Right lung (tissue), 5 donors: ENCODE measurements around the gene C12orf76. TPM values are rescaled to one million over a fixed set of nuclear protein-coding genes. Genes with fewer than 3 reads are reported as not detected.
"Not testable (repeated sequence)": the region's sequence is repeated elsewhere in the genome, so short reads cannot be mapped to it uniquely, and the experiment has no call there.

ENCODE experiments used
- DNase-seq, 2 donors: peaks; one replicate each; pipeline ENCODE4 v3.0.0-alpha.2; 2013
- polyA plus RNA-seq, 5 donors: library from polyadenylated mRNA; unstranded; fragments of 120-200 nt; gene quantifications; one replicate each; pipeline versions ENCODE4 v1.2.1 to v1.2.3, GENCODE V29; 2013; ENCODE audit warnings: inconsistent platforms in 1 of 5, low replicate concordance in 1 of 5; ENCODE audit not compliant: insufficient read length in 5 of 5, insufficient read depth in 1 of 5

Gene C12orf76
- polyA plus RNA-seq, 5 donors, result 32.3 to 38.3 (median 36.0) TPM

DNA sequence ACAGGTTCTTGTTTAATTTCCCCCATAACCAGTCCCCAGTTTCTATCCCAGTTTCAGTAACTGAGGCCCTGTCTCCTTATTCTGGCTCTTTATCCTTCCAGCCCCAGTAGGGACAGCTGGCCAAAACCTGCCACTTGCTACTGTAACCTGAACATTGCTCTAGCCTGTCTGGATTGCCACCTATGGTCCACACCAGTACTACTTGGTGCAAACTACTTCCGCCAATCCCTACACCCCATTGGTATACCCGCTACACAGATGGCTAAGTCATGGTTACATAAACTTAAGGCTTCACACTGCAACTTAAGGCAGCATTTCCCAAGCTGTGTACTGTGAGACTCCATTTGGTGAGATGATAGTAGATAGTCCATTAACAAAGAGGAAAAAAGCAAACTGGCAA is 20.3 kb upstream of the C12orf76 start:
- DNase-seq, result no peak

DNA sequence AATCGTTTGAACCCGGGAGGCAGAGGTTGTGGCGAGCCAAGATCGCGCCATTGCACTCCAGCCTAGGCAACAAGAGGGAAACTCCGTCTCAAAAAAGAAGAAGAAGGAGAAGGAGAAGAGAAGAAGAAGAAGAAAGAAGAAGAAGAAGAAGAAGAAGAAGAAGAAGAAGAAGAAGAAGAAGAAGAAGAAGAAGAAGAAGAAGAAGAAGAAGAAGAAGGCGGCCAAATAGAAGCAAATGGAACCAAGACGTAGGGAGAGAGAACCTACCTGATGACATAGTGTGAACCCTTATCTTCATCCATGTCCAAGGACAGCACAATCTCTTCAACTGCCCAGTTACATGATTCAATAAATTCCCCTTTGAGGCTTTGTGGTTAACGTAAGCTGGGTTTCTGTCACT is 19.8 kb upstream of the C12orf76 start:
- not testable (repeated sequence) for DNase-seq

DNA sequence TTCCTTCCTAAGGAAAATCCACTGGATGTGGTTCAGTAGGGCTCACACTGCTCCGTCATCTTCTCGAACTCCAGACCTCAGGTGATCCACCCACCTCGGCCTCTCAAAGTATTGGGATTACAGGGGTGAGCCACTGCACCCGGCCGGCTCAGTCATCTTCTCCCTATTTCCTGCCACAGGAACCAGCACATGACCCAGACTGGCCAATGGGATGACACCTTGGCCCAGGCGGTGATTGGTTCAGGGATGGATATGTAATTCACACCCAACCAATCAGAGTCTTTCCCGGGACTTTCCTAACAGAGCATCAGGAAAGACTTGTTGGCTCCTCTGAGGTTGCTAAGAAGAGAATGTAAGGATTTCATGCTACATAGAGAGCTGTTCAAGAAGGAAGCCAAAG is 19.2 kb upstream of the C12orf76 start:
- no peak for DNase-seq

DNA sequence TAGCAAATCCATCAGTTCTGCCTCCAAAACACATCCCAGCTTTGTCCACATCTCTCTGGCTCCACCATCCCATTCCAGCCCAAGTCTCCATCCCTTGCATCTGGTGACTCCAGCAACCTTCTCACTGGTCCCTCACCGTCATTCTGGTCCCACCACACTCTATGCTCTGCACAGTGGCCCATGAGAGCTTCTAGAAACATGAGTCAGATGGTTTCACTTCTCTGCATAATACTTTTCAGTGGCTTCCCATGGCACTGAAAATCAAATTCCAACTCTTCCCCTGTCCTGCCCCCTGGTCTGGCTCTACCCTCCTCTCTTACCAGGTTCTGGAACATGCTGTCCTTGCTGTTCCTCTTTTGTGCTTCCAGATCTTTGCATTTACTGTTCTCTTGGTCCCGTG is 17.2 kb upstream of the C12orf76 start:
- no peak for DNase-seq

DNA sequence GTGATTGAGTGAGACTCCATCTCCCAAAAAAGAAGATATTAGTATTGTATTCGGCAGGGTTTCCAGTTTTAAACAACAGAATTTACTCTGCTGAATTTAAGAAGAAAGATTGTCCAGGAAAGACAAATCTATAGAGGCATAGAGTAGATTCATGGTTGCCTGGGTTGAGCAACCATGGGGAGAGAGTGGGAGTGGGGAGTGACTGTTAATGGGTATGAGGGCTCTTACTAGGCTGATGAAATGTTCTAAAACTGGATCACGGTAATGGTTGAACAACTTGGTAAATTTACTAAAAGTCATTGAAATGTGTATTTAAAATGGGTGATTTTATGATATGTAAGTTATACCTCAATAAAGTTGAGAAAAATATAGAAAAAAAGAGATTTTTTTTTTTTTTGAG is 13.9 kb upstream of the C12orf76 start:
- DNase-seq, result no peak

DNA sequence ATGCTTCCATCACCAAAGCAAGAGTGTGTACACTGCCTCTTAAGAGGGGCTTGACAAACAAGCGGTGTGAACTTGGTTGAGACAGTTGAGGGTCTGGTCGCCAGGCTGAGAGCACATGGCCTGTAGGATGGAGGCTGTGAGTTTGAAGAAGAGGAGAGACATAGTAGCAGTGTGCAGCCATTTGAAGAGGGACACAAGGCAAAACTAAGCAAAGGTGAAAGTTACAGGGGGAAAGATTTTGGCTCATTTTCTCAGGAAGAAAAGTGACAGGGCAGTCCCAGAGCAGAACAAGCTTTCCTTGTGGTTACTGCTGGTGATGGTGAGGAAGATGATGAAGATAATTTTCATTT is 11.3 kb upstream of the C12orf76 start:
- no peak for DNase-seq

DNA sequence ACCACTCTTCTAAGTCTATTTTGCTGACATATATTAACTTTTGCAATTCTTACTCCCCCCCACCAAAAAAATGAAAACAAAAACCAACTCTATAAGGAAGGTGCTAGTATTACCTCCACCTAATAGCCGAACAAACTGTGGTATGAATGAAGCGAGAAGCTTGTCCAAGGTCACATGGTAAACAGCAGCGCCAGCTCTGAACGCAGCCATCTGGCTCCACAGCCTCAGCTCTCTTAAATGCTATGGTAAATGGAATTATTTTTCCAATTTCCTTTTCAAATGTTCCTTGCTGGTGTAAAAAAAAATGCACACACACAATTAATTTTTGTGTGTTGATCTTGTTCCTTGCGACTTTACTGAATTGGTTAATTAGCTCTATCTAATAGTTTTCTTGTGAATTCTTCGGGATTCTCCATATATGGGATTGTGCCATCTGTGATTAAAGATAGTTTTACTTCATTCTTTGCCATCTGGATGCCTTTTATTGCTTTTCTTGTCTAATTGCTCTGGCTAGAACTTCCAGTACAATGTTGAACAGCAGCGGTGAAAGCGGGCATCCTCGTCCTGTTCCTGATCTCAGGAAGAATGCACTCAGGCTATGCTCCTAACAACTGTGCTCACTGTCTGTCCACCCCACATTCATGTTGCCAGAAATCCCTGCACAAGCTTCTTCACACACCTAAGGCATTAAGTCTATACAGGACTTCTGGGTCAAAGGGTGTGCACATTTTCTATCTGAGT is 10.7 kb upstream of the C12orf76 start:
- no peak for DNase-seq

DNA sequence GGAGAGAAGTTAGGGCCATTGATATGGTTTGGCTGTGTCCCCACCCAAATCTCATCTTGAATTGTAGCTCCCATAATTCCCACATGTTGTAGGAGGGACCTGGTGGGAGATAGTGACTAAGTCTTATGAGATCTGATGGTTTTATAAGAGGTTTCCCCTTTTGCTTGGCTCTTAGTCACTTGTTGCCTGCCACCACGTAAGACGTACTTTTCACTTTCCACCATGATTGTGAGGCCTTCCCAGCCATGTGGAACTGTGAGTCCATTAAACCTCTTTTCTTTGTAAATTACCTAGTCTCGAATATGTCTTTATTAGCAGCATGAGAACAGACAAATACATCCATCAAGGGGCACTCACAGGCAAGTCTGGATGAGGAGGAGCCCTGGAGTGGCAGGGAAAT is 8.3 kb upstream of the C12orf76 start:
- DNase-seq, result not testable (repeated sequence)

DNA sequence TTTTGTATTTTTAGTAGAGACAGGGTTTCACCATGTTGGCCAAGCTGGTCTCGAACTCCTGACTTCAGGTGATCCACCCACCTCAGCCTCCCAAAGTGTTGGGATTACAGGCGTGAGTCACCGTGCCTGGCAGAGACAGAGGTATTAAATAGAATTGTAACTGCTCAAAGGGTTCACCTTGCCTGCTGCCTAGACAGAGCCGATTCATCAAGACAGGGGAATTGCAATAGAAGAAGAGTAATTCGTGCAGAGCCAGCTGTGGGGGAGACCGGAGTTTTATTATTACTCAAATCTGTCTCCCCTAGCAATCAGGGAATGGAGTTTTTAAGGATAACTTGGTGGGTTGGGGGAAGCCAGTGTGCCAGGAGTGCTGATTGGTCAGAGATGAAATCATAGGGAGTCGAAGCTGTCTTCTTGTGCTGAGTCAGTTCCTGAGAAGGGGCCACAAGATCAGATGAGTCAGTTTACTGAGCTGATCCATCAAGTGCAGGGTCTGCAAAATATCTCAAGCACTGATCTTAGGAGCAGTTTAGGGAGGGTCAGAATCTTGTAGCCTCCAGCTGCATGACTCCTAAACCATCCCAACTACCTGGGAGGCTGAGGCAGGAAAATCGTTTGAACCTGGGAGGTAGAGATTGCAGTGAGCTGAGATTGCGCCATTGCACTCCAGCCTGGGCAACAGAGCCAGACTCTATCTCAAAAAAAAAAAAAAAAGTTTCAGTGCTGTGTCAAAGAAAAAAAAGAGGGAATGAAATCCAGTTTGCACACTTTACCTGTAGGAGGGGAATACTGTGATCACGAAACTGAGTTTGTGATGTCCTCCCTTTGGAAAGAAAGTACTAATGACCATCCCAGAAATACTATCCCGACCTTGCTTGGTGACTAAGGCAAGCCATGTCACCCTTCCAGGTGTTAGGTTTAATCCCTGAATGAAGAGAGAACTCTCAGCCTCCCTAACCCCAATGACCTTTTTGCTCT is 7.3 kb upstream of the C12orf76 start:
- not testable (repeated sequence) for DNase-seq

DNA sequence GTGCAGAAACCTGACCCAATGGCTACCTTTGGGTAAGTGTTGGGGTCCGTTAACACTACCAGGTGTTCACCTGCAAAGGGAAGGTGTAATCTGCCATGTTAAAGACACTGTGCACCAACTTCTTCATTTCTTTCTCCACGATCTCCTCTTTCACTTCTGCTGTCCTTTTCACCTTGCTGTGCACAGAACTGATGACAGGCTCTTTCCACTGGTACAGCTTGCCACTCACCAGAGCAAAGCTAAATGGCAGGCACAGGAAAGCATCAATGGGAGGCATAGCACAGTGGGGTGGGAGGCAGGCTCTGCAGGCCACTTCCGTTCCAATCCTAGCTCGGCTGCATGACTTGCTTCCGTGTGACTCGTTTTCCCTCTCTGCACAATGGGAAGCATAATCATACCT is 2.6 kb upstream of the C12orf76 start:
- DNase-seq, result no peak

DNA sequence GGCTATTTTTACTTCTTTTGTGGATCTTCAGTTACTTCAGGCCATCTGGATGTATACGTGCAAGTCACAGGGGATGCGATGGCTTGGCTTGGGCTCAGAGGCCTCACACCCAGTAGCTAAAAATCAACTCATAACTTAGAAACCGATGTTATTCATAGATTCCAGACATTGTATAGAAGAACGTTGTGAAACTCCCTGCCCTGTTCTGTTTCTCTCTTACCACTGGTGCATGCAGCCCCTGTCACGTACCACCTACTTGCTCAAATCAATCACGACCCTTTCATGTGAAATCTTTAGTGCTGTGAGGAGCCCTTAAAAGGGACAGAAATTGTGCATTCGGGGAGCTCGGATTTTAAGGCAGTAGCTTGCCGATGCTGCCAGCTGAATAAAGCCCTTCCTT is 1.3 kb upstream of the C12orf76 start:
- DNase-seq, result not testable (repeated sequence)

DNA sequence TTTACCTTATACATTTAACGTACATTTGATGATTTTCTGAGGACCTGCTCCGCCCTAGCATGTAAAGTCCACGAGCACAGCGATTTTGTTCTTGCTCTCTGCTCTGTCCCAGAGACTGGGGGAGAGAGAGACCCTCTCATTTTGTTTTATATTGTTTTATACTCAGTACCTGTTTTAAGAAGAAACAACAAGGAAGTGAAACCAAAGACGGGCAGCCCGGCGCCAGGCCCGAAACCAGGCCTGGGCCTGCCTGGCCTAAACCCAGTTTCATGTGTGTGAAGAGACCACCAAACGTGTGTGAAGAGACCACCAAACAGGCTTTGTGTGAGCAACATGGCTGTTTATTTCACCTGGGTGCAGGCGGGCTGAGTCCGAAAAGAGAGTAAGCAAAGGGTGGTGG is 712 bp upstream of the C12orf76 start:
- not testable (repeated sequence) for DNase-seq

DNA sequence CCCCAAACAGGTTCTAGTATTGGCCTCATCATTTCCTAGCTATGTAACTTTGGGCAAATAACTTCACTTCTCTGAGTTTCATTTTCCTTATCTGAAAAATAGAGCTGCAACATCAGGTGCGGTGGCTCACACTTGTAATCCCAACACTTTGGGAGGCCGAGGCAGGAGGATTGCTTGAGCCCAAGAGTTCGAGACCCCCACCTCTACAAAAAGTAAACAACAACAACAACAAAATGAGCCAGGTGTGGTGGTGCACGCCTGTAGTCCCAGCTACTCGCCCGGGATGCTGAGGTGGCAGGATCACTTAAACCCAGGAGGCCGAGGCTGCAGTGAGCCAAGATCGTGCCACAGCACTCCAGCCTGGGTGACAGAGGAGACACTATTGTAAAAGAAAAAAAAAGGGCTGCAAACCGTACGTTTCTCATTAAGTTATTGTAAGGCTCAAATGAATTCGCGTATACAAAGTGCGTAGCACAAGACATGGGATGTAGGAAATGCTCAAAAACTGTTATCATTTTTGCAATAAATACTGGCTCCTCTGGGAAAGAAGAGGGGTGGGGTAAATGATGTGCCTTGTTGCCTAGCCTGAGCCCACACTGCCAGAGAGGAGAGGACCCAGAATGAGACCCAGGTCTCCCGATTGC is 903 bp downstream of the C12orf76 start:
- DNase-seq, result no peak

DNA sequence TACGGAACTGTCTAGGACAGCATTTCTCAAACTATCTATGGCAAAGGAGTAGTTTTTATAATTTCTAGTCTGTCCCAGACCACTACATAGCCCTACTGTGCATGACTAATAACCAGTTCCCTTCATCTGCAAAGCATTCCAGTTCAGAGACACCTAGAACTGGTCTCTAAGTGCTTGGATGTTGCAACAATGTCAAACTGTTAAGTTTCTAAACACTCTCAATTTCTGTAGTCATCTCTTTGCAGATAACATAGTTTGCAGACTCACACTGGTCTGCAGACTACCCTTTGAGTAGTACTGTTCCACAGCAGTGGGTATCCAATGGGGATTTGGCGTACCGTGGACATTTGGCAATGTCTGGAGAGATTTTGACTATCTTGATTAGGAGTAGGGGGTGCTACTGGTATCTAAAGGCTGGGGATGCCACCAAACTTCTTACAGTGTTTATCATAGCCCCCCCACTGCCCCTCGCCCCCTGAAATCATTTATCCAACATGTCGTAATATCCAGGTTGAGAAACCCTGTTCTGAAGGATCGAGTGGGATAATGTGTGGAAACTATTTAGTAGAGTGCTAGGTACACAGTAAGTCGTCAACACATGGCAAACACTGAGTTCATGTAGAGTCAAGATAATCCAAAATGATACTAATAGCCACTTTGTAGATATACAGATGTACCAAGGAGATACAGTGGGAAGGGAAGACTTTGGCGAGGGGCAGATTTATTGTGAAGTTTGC is 1.7 kb downstream of the C12orf76 start:
- no peak for DNase-seq

DNA sequence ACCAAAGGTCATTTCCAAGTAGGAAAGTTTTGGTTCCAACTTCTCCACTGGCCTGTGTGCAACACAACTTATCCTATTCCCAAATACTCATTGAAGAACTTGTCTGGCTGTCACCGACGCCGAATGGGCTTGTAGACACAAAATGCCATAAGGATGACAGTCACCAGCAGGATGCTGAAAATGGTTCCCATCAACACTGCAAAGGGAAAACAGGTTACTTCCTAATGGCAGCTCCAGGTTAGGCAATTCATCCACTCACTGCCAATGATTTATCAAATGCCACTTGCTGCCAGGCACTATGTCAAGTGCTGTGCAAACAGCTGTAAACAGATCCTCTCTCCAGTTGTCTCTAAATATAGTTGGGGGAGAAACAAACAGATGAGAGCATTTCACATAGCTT is 6.1 kb downstream of the C12orf76 start:
- no peak for DNase-seq

DNA sequence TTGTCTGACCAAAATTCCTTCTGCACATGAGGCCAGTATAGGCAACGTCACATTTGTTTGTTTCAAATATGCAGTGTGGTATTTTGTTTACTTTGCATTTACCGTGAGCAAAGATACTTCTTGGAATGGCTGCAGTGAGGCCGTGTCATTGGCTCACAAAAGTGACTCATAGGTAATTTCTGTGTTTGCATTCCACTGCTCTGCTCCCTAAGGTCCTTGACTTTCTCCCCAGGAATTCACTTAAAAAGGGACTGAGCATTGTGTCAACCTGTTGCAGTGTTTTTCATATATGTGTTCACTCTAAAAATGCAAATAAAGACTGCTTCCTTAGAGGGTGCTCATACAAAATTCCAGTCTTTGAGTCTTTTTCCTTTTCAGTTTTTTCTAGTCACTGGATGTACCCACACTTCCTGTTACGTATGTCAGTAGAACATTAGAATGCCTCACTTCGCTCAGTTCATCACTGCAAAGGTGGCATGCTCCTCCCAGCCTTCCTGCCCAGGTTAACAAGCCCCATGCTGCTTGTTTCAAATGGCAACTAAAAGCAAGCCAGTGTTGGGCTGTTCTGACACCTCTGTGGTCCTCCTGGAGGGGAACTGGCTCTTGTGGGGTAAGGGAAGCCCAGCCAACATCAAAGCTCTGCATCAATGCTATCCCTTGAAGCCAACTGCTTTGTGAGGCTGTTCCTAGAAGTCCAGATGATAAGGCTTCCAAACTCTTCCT is 9.1 kb downstream of the C12orf76 start:
- DNase-seq, result peak; percentile 45 to 49

DNA sequence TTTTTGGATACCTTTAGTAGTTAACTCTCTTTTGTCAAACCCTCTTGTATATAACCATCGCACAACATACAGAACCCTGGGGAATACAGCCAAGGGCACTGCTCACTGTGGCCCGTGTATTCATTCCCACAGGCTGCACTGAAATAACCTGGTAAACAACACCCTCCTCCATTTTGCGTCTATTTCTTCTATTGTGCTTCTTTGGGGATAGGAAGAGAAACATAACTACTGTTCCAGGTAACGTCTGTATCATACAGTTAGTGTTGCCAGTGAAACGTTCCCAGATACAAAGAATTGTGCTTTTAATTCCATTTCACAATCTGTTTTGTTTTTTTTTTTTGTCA is 9.6 kb downstream of the C12orf76 start:
- DNase-seq, result no peak

DNA sequence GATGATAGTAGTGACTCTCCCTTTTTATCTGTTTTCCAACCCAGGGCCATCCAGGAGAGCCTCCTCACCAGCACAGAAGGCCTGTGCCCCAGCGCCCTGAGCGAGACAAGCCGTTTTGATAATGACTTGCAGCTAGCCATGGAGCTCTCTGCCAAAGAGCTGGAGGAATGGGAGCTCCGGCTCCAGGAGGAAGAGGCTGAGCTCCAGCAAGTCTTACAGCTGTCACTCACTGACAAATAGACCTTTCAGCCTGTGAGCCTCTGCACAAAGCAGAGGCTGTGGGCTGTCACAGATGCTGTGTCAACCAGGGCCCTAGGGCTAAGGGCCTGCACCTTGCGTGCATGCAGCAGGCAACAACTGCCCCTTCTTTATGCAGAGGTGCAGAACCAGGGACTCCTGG is 11.0 kb downstream of the C12orf76 start:
- no peak for DNase-seq

DNA sequence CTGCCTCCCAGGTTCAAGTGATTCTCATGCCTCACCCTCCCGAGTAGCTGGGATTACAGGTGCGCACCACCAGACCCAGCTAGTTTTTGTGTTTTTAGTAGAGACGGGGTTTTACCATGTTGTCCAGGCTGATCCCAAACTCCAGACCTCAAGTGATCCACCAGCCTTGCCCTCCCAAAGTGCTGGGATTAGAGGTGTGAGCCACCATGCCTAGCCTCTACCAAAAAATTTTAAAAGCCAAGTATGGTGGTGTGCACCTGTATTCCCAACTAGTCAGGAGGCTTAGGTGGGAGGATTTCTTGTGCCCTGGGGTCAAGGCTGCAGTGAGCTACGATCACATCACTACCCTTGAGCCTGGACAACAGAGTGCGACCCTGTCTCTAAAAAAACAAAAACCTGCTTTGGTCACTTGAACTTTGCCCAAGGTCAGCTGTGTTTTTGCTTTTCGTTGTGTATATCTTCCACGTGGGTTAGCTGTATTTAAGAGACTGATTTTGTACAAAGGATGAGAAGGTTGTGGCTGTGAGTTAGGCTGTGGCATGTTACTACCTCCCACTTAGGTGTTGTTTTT is 12.7 kb downstream of the C12orf76 start:
- no peak for DNase-seq

DNA sequence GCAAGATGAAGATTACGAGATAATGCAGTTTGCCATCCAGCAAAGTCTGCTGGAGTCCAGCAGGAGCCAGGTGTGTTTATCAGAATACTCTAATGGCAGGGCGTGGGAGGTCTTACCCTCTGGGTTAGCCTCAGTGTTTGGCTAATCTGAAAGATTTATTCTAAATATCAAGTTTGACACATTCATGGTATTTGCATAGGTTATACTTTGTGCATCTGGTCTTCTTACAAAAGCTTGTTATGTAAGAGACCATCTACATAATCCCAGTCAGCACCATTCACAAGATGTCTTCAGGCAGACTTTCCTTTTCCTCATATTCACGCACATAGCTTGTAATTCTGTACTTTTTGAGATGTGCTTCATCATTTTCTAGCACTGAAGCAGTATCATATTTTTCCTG is 14.4 kb downstream of the C12orf76 start:
- DNase-seq, result no peak

DNA sequence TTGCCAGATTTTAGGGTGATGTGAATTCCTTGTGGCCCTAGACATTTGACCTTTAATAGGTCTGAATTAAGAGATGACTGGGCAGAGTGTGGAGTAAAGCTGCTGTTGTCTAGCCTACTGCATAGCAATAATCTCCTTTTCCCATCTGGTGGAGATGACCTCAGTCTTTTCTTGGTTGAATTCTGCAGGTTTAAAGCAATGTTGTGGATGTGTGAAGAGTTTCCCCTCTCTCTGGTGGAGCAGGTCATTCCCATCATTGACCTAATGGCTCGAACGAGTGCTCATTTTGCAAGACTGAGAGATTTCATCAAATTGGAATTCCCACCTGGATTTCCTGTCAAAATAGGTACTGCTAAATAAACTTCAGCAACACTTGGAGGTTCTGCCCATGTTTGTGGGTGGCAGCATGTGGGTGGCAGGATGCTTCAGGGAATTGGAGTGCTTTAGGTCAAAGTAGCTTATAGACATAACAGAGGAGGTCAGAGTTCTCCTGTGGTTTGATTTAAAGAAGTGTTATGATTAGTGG is 19.0 kb downstream of the C12orf76 start:
- DNase-seq, result no peak
